ENCODE results near the gene BHMT2. TPM values are rescaled to one million over a fixed set of nuclear protein-coding genes. Genes with fewer than 3 reads are reported as not detected.

The BHMT2 gene
- total RNA-seq, 2 donors from 2014 or later = not detected

DNA sequence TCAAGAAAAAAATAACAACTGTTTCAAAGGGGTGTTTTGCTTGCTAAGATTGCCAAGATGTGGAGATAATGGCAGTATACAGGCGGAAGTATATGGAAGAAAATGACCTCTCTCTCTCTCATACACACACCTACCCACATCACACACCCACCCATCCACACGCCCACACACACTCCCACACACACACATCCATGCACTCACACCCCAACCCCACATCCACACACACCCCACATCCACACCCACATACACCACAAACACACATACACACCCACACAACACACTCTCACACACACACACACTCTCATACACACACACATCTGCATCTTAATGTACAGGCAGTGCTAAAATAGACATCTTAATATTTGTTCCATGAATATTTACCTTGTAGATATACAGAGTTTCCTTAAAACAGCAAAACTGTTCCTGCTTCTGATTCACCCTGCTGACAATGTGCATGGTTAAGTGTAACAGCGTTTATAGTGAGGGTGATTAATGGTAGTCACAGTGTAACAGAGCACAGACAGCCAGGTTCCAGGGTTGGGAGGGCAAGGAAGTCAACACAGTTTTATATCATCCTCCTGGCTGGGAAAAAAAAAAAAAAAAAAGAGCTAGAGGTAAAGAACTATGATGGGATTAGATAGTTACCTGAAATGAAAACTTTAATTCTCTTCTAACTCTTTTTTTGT, 8.3 kb downstream of the BHMT2 start:
- H3K36me3 Mint-ChIP-seq = no peaks in the 10 kb centered on the region
- peaks cover 0 to 2% of the 10 kb centered on the region in 2 donors for H3K27me3 Mint-ChIP-seq
- no peaks in the 10 kb centered on the region for H3K9me3 Mint-ChIP-seq
- H3K4me1 Mint-ChIP-seq (ENCODE audit: low read depth in 2 of 2) = peaks cover 5 to 14% of the 10 kb centered on the region in 2 donors
- ATAC-seq = no peak
- no peak for DNase-seq (ENCODE audit: low spot score)
- peak overlapping the region; percentile 16 for H3K4me3 Mint-ChIP-seq
- H3K27ac Mint-ChIP-seq = no peak overlapping the region

- DNase-seq (ENCODE audit: low spot score) (no peak), ATAC-seq (peak in 1 of 2 donors; percentile 15)
- Mint-ChIP-seq H3K27ac (no peak overlapping the region), H3K36me3 (no peaks in the 10 kb centered on the region), H3K9me3 (no peaks in the 10 kb centered on the region), H3K4me1 (ENCODE audit: low read depth in 2 of 2) (peaks cover 5 to 9% of the 10 kb centered on the region in 2 donors), H3K27me3 (peaks cover 2 to 7% of the 10 kb centered on the region in 2 donors), H3K4me3 (no peak overlapping the region)
These were observed 11.2 kb downstream of the BHMT2 start for GRCh38 chr5:79080804-79081203.

DNA sequence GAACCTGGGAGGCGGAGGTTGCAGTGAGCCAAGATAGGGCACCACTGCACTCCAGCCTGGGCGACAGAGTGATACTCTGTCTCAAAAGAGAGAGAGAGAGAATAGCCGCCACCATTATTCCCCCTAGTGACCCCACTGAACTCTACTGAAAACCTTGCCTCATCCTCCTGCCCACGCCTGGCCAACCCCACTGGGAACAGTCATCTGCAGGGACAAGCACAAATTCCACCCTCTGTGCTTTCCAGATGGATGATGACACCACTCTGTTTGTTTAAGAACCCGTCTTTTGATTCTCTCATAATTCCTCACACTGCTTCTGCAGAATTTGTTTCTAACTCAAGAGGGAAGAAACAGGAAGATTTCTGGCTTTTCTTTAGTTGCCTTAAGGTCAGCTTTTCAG, 12.2 kb downstream of the BHMT2 start:
- no peaks in the 10 kb centered on the region for H3K9me3 Mint-ChIP-seq
- DNase-seq (ENCODE audit: low spot score) (no peak), ATAC-seq (no peak)
- H3K4me1 Mint-ChIP-seq (ENCODE audit: low read depth in 2 of 2) = peaks cover 5 to 9% of the 10 kb centered on the region in 2 donors
- H3K36me3 Mint-ChIP-seq = no peaks in the 10 kb centered on the region
- no peak overlapping the region for H3K4me3 Mint-ChIP-seq
- no peak overlapping the region for H3K27ac Mint-ChIP-seq
- peaks cover 8 to 12% of the 10 kb centered on the region in 2 donors for H3K27me3 Mint-ChIP-seq

DNA sequence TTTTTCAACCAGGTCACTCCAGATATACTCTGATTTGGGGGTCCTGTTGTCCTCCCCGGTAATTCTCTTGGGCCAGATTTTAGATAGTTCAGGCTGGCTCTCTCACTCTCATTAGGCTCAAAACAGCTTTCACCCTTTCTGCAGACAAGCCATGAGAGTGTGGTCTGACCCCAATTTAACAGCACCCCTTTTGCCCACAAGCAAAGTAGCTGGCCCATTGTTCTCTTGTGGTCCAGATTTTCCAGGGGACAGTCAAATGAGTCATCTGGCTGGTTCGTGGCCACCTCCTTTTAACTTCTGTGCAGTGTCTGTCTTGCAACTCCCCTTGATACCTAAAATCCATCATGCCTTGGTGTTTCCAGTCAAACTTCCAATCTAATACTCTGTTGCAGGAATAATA, 16.5 kb downstream of the BHMT2 start:
- Mint-ChIP-seq H3K4me1 (ENCODE audit: low read depth in 2 of 2) (no peaks in the 10 kb centered on the region), H3K27me3 (peaks cover 10 to 18% of the 10 kb centered on the region in 2 donors)

GRCh38 chr5:79088507-79088906, 18.9 kb downstream of the BHMT2 start:
- H3K9me3 Mint-ChIP-seq = no peaks in the 10 kb centered on the region
- H3K4me1 Mint-ChIP-seq (ENCODE audit: low read depth in 2 of 2) = no peaks in the 10 kb centered on the region
- no peak overlapping the region for H3K4me3 Mint-ChIP-seq
- ATAC-seq (peak in 1 of 2 donors; percentile 32), DNase-seq (ENCODE audit: low spot score) (no peak)
- peaks cover 12 to 18% of the 10 kb centered on the region in 2 donors for H3K27me3 Mint-ChIP-seq
- H3K27ac Mint-ChIP-seq = no peak overlapping the region
- no peaks in the 10 kb centered on the region for H3K36me3 Mint-ChIP-seq

More for the DNA sequence above, 16.5 kb downstream of the BHMT2 start:
- Mint-ChIP-seq H3K9me3 (no peaks in the 10 kb centered on the region), H3K36me3 (no peaks in the 10 kb centered on the region), H3K4me3 (no peak overlapping the region), H3K27ac (no peak overlapping the region)
- ATAC-seq (no peak), DNase-seq (ENCODE audit: low spot score) (no peak)

DNA sequence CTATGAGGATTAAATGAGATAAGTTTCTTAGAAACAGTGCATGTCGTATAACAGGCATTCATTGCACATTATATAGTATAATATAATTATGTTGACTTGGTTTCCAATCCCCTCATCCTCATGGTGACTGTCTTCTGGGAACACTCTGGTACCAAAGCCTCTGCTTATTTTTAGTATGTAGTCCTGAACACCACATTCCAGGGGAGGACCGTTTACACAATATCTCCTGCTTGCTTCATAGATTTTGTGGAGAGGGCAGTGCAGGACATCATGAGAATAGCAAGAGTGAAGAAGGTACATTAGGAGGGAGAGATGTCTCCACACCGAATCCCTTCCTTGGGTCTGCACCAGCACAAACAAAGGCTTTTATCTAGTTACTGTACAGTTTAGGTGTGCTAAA, 21.5 kb downstream of the BHMT2 start:
- H3K27ac Mint-ChIP-seq = no peak overlapping the region
- H3K4me3 Mint-ChIP-seq = no peak overlapping the region
- DNase-seq (ENCODE audit: low spot score) (no peak), ATAC-seq (no peak)
- peaks cover 3% of the 10 kb centered on the region for H3K9me3 Mint-ChIP-seq
- no peaks in the 10 kb centered on the region for H3K4me1 Mint-ChIP-seq (ENCODE audit: low read depth in 2 of 2)
- peaks cover 10 to 25% of the 10 kb centered on the region in 2 donors for H3K27me3 Mint-ChIP-seq
- H3K36me3 Mint-ChIP-seq = peaks cover 5% of the 10 kb centered on the region

- no peak overlapping the region for H3K4me3 Mint-ChIP-seq
- H3K36me3 Mint-ChIP-seq = peaks cover 5% of the 10 kb centered on the region
- H3K27me3 Mint-ChIP-seq = peaks cover 11 to 13% of the 10 kb centered on the region in 2 donors
- peaks cover 3% of the 10 kb centered on the region for H3K9me3 Mint-ChIP-seq
- H3K27ac Mint-ChIP-seq = no peak overlapping the region
- no peaks in the 10 kb centered on the region for H3K4me1 Mint-ChIP-seq (ENCODE audit: low read depth in 2 of 2)
- ATAC-seq (no peak), DNase-seq (ENCODE audit: low spot score) (no peak)
These were observed 24.2 kb downstream of the BHMT2 start for GRCh38 chr5:79093762-79094161.

GRCh38 chr5:79105868-79106267, 36.3 kb downstream of the BHMT2 start:
- no peaks in the 10 kb centered on the region for H3K4me1 Mint-ChIP-seq (ENCODE audit: low read depth in 2 of 2)
- DNase-seq (ENCODE audit: low spot score) (no peak), ATAC-seq (no peak)
- H3K4me3 Mint-ChIP-seq = no peak overlapping the region
- H3K27ac Mint-ChIP-seq = no peak overlapping the region
- H3K36me3 Mint-ChIP-seq = no peaks in the 10 kb centered on the region
- no peaks in the 10 kb centered on the region for H3K9me3 Mint-ChIP-seq
- H3K27me3 Mint-ChIP-seq = peaks cover 23 to 31% of the 10 kb centered on the region in 2 donors

GRCh38 chr5:79107020-79107796, 37.6 kb downstream of the BHMT2 start:
- Mint-ChIP-seq H3K36me3 (no peaks in the 10 kb centered on the region), H3K4me3 (no peak overlapping the region), H3K27ac (no peak overlapping the region), H3K27me3 (peaks cover 33 to 37% of the 10 kb centered on the region in 2 donors), H3K9me3 (no peaks in the 10 kb centered on the region), H3K4me1 (ENCODE audit: low read depth in 2 of 2) (no peaks in the 10 kb centered on the region)
- ATAC-seq = no peak
- no peak for DNase-seq (ENCODE audit: low spot score)

- Mint-ChIP-seq H3K27ac (no peak overlapping the region), H3K4me1 (ENCODE audit: low read depth in 2 of 2) (no peaks in the 10 kb centered on the region), H3K9me3 (no peaks in the 10 kb centered on the region), H3K27me3 (peaks cover 34 to 45% of the 10 kb centered on the region in 2 donors), H3K4me3 (no peak overlapping the region), H3K36me3 (no peaks in the 10 kb centered on the region)
- DNase-seq (ENCODE audit: low spot score) (no peak), ATAC-seq (no peak)
These were observed 38.5 kb downstream of the BHMT2 start for GRCh38 chr5:79108086-79108485.

- no peaks in the 10 kb centered on the region for H3K4me1 Mint-ChIP-seq (ENCODE audit: low read depth in 2 of 2)
- H3K4me3 Mint-ChIP-seq = no peak overlapping the region
- no peak overlapping the region for H3K27ac Mint-ChIP-seq
- H3K27me3 Mint-ChIP-seq = peaks cover 34 to 45% of the 10 kb centered on the region in 2 donors
- no peaks in the 10 kb centered on the region for H3K9me3 Mint-ChIP-seq
- no peak for DNase-seq (ENCODE audit: low spot score)
- no peak for ATAC-seq
- H3K36me3 Mint-ChIP-seq = no peaks in the 10 kb centered on the region
These were observed 39.2 kb downstream of the BHMT2 start for GRCh38 chr5:79108792-79109191.

GRCh38 chr5:79109527-79110492, 40.2 kb downstream of the BHMT2 start:
- H3K4me1 Mint-ChIP-seq (ENCODE audit: low read depth in 2 of 2) = no peaks in the 10 kb centered on the region
- no peak for DNase-seq (ENCODE audit: low spot score)
- no peak for ATAC-seq
- H3K27ac Mint-ChIP-seq = no peak overlapping the region
- no peak overlapping the region for H3K4me3 Mint-ChIP-seq
- H3K9me3 Mint-ChIP-seq = no peaks in the 10 kb centered on the region
- H3K27me3 Mint-ChIP-seq = peaks cover 31 to 45% of the 10 kb centered on the region in 2 donors
- H3K36me3 Mint-ChIP-seq = no peaks in the 10 kb centered on the region

- ATAC-seq = peak in 1 of 2 donors; percentile 7
- Mint-ChIP-seq H3K27ac (no peak within 1 kb of the TSS), H3K4me1 (ENCODE audit: low read depth in 2 of 2) (no peaks in the 10 kb centered on the region), H3K27me3 (peaks cover 25 to 32% of the 10 kb centered on the region in 2 donors), H3K9me3 (no peaks in the 10 kb centered on the region), H3K4me3 (no peak within 1 kb of the TSS), H3K36me3 (no peaks in the 10 kb centered on the region)
- DNase-seq (ENCODE audit: low spot score) = no peak
These were observed 41.9 kb downstream of the BHMT2 start, which contains the start of gene BHMT for GRCh38 chr5:79111387-79111959. BHMT (plus strand) TSS chr5:79111809; CDS start chr5:79111886, 77 bp downstream.

All from natural killer cell treated with Interleukin-12 subunit alpha and Interleukin-12 subunit beta and Interleukin-15 and Interleukin-18, amount 100 ng/mL, for 72 hours (primary cell).